GM21367 (cell line): ENCODE measurements around the gene BMP10.

Source experiments
- ATAC-seq: cut with Tn5 transposase; IDR thresholded peaks from one replicate; pipeline ENCODE4 v1.9.1; 2021; ENCODE audit not compliant: unreplicated experiment

The BMP10 gene

GRCh38 chr2:68822207-68822872, 48.9 kb downstream of the BMP10 start:
- no peak for ATAC-seq

- no peak for ATAC-seq
These were observed 51.6 kb downstream of the BMP10 start for GRCh38 chr2:68819556-68819955.

- ATAC-seq, result no peak
These were observed 53.9 kb downstream of the BMP10 start for GRCh38 chr2:68817306-68817705.
